ENCODE measurements around the gene QPCT. TPM values are rescaled to one million over a fixed set of nuclear protein-coding genes. Genes with fewer than 3 reads are reported as not detected.
"Not testable (repeated sequence)": the region's sequence is repeated elsewhere in the genome, so short reads cannot be mapped to it uniquely, and the experiment has no call there.

QPCT gene
- 1 to 10 TPM; 4.4 to 7.2 (median 5.4) TPM for total RNA-seq (2021; fragmentation: NEBNext Ultra II Directional; extraction: Animal tissue kit (Norgen Biotek cat#: 25700))
- long read RNA-seq, transcript QPCT-201 (7 exons, 1,739 nt): major isoform, 18 of 20 reads
- long read RNA-seq, partial matches to known transcripts: 1 of 20 reads
- long read RNA-seq, other reads (novel, unspliced or antisense): 1 of 20 reads

- Mint-ChIP-seq H3K36me3 (ENCODE audit: low read depth) (no peaks in the 10 kb centered on the region), H3K27me3 (ENCODE audit: insufficient read depth) (no peaks in the 10 kb centered on the region; the same call in 1 of the 2 replicates), H3K27ac (peak within 1 kb of the TSS; percentile 36), H3K4me1 (ENCODE audit: low read depth) (peaks cover 22% of the 10 kb centered on the region), H3K4me3 (peak within 1 kb of the TSS; percentile 85), H3K9me3 (no peaks in the 10 kb centered on the region)
- TF ChIP-seq CTCF (IDR thresholded peaks at IDR 0.05): no peak
- DNase-seq: peak; percentile 43
These were observed at the start of gene QPCT for GRCh38 chr2:37344453-37345361. TSS of gene QPCT (plus strand) at chr2:37344630. CDS start at chr2:37344732, 102 bp downstream.

- peaks cover 10% of the 10 kb centered on the region for H3K36me3 Mint-ChIP-seq (ENCODE audit: low read depth)
- H3K27ac Mint-ChIP-seq; H3K4me1 Mint-ChIP-seq (ENCODE audit: low read depth); H3K9me3 Mint-ChIP-seq; H3K27me3 Mint-ChIP-seq (ENCODE audit: insufficient read depth); DNase-seq; H3K4me3 Mint-ChIP-seq: not testable (repeated sequence)
These were observed 49.6 kb upstream of the QPCT start for GRCh38 chr2:37294858-37295257.

- TF ChIP-seq CTCF (IDR thresholded peaks at IDR 0.05): no peak
- Mint-ChIP-seq H3K27me3 (ENCODE audit: insufficient read depth) (no peaks in the 10 kb centered on the region), H3K4me3 (no peak overlapping the region), H3K4me1 (ENCODE audit: low read depth) (peaks cover 8% of the 10 kb centered on the region; the same call in 1 of the 2 replicates), H3K36me3 (ENCODE audit: low read depth) (peaks cover 15% of the 10 kb centered on the region), H3K9me3 (no peaks in the 10 kb centered on the region), H3K27ac (no peak overlapping the region; the same call in 1 of the 2 replicates)
- no peak for DNase-seq
These were observed 48.9 kb upstream of the QPCT start for GRCh38 chr2:37295469-37296073.

- Mint-ChIP-seq H3K36me3 (ENCODE audit: low read depth) (peaks cover 10% of the 10 kb centered on the region), H3K9me3 (no peaks in the 10 kb centered on the region), H3K4me1 (ENCODE audit: low read depth) (peaks cover 16% of the 10 kb centered on the region), H3K27me3 (ENCODE audit: insufficient read depth) (no peaks in the 10 kb centered on the region), H3K4me3 (no peak overlapping the region), H3K27ac (no peak overlapping the region)
- no peak for TF ChIP-seq CTCF (IDR thresholded peaks at IDR 0.05)
- no peak for DNase-seq
These were observed 46.8 kb upstream of the QPCT start for GRCh38 chr2:37297632-37298031.

- H3K4me3 Mint-ChIP-seq: no peak overlapping the region
- H3K27me3 Mint-ChIP-seq (ENCODE audit: insufficient read depth): no peaks in the 10 kb centered on the region
- DNase-seq: no peak
- no peaks in the 10 kb centered on the region for H3K9me3 Mint-ChIP-seq
- H3K36me3 Mint-ChIP-seq (ENCODE audit: low read depth): peaks cover 15% of the 10 kb centered on the region
- peaks cover 16% of the 10 kb centered on the region for H3K4me1 Mint-ChIP-seq (ENCODE audit: low read depth)
- H3K27ac Mint-ChIP-seq: no peak overlapping the region
- no peak for TF ChIP-seq CTCF (IDR thresholded peaks at IDR 0.05)
These were observed 44.3 kb upstream of the QPCT start for GRCh38 chr2:37300146-37300545.
